Loucy (cell line): ENCODE results near the gene IL22RA2.

ENCODE experiments used
- H2AFZ ChIP-seq: fragments of 200-600 bp; sonication (generic); 2 replicates; pipeline ENCODE4 v1.6.0; 2016; ENCODE audit warnings: antibody characterized with exemption, mild to moderate bottlenecking, low read length, moderate library complexity
- H3F3A ChIP-seq: fragments of 200-600 bp; 2 replicates; pipeline ENCODE4 v1.6.0; 2016; ENCODE audit warnings: antibody characterized with exemption, low read depth, mild to moderate bottlenecking
- H3K27me3 ChIP-seq: fragments of 200-600 bp; sonication (generic); 2 replicates; pipeline ENCODE4 v1.6.1; 2014; ENCODE audit warnings: low read length, mild to moderate bottlenecking; ENCODE audit not compliant: insufficient read depth, poor library complexity, severe bottlenecking
- H3K36me3 ChIP-seq: fragments of 200-600 bp; sonication (generic); 2 replicates; pipeline ENCODE4 v1.6.1; 2016; ENCODE audit warnings: low read length; ENCODE audit not compliant: insufficient read depth
- H3K4me1 ChIP-seq: fragments of 200-600 bp; sonication (generic); 2 replicates; pipeline ENCODE4 v1.5.1; 2014; ENCODE audit warnings: low read length, mild to moderate bottlenecking; ENCODE audit not compliant: insufficient read depth, poor library complexity, severe bottlenecking
- H3K4me2 ChIP-seq: fragments of 200-600 bp; sonication (generic); 2 replicates; pipeline ENCODE4 v1.6.0; 2014; ENCODE audit warnings: antibody characterized with exemption, low read length, low read depth, mild to moderate bottlenecking; ENCODE audit not compliant: poor library complexity, severe bottlenecking
- H3K4me3 ChIP-seq: fragments of 200-600 bp; sonication (generic); 2 replicates; pipeline ENCODE4 v1.5.1; 2014; ENCODE audit warnings: low read length, mild to moderate bottlenecking, mixed read lengths; ENCODE audit not compliant: poor library complexity, severe bottlenecking
- H3K79me2 ChIP-seq: fragments of 200-600 bp; sonication (generic); 2 replicates; pipeline ENCODE4 v1.6.1; 2014; ENCODE audit warnings: low read length; ENCODE audit not compliant: insufficient read depth
- H3K9ac ChIP-seq: fragments of 200-600 bp; sonication (generic); 2 replicates; pipeline ENCODE4 v1.6.0; 2014; ENCODE audit warnings: mild to moderate bottlenecking, low read depth, low read length, moderate library complexity; ENCODE audit not compliant: poor library complexity, severe bottlenecking
- H3K9me2 ChIP-seq: fragments of 200-600 bp; sonication (generic); replicated peaks from 2 replicates; pipeline ENCODE4 v1.6.1; 2016; ENCODE audit warnings: low read depth, low read length, mixed read lengths
- H3K9me3 ChIP-seq: fragments of 200-600 bp; sonication (generic); 2 replicates; pipeline ENCODE4 v1.6.1; 2014; ENCODE audit warnings: mild to moderate bottlenecking, antibody characterized with exemption, low read length, low read depth; ENCODE audit not compliant: insufficient read depth
- H4K20me1 ChIP-seq: fragments of 200-600 bp; sonication (generic); 2 replicates; pipeline ENCODE4 v1.6.0; 2014; ENCODE audit warnings: antibody characterized with exemption, low read length, mild to moderate bottlenecking; ENCODE audit not compliant: insufficient read depth, poor library complexity, severe bottlenecking
- CTCF ChIP-seq: fragments of 200-600 bp; sonication (generic); conservative IDR thresholded peaks from 2 replicates; pipeline ENCODE4 v1.5.1; 2014; ENCODE audit warnings: mild to moderate bottlenecking, antibody characterized with exemption, low read length
- EZH2phosphoT487 ChIP-seq: fragments of 200-600 bp; IDR thresholded peaks from 2 replicates; pipeline ENCODE4 v1.6.1; 2018; ENCODE audit warnings: antibody characterized with exemption, mild to moderate bottlenecking, moderate library complexity, borderline replicate concordance

The IL22RA2 gene

GRCh38 chr6:137170266-137171052, 3.0 kb downstream of the IL22RA2 start:
- H3K9me3 ChIP-seq: no peaks in the 10 kb centered on the region
- H3K4me3 ChIP-seq: no peak overlapping the region
- H3K27me3 ChIP-seq: no peaks in the 10 kb centered on the region
- H3K36me3 ChIP-seq: no peaks in the 10 kb centered on the region
- H3K9ac ChIP-seq: no peak overlapping the region
- TF ChIP-seq EZH2phosphoT487: no peak
- TF ChIP-seq CTCF: no peak
- H2AFZ ChIP-seq: no peak overlapping the region
- H3K79me2 ChIP-seq: no peaks in the 10 kb centered on the region
- peaks cover 11% of the 10 kb centered on the region for H3K4me1 ChIP-seq
- no peaks in the 10 kb centered on the region for H3F3A ChIP-seq
- no peak overlapping the region for H3K4me2 ChIP-seq
- no peaks in the 10 kb centered on the region for H4K20me1 ChIP-seq
- H3K9me2 ChIP-seq: no peaks in the 10 kb centered on the region

- Histone ChIP-seq H3K4me1 (peaks cover 17% of the 10 kb centered on the region), H3K9me2 (no peaks in the 10 kb centered on the region), H3K9ac (no peak overlapping the region), H3K4me3 (no peak overlapping the region), H4K20me1 (no peaks in the 10 kb centered on the region), H3K36me3 (no peaks in the 10 kb centered on the region), H3K4me2 (no peak overlapping the region), H3F3A (no peaks in the 10 kb centered on the region), H3K9me3 (peaks cover 9% of the 10 kb centered on the region; the same call in 1 of the 2 replicates), H3K79me2 (no peaks in the 10 kb centered on the region), H3K27me3 (no peaks in the 10 kb centered on the region), H2AFZ (no peak overlapping the region)
- TF ChIP-seq EZH2phosphoT487 (no peak), CTCF (no peak)
Observed at GRCh38 chr6:137167702-137168377, 5.6 kb downstream of the IL22RA2 start.

- H3K9me2 ChIP-seq: no peaks in the 10 kb centered on the region
- no peaks in the 10 kb centered on the region for H3F3A ChIP-seq
- no peak overlapping the region for H3K4me3 ChIP-seq
- H3K79me2 ChIP-seq: no peaks in the 10 kb centered on the region
- peaks cover 9% of the 10 kb centered on the region; the same call in 1 of the 2 replicates for H3K9me3 ChIP-seq
- peaks cover 17% of the 10 kb centered on the region for H3K4me1 ChIP-seq
- H3K9ac ChIP-seq: no peak overlapping the region
- no peaks in the 10 kb centered on the region for H3K36me3 ChIP-seq
- H4K20me1 ChIP-seq: no peaks in the 10 kb centered on the region
- H3K27me3 ChIP-seq: no peaks in the 10 kb centered on the region
- TF ChIP-seq EZH2phosphoT487 (no peak), CTCF (no peak)
- H3K4me2 ChIP-seq: peak overlapping the region; percentile 54
- peak overlapping the region; percentile 29; the same call in 1 of the 2 replicates for H2AFZ ChIP-seq
Observed at GRCh38 chr6:137166247-137167098, 7.0 kb downstream of the IL22RA2 start.
